Cardiac muscle cell (in vitro differentiated cells and primary cell): ENCODE measurements around the gene FCER1G. TPM values are rescaled to one million over a fixed set of nuclear protein-coding genes. Genes with fewer than 3 reads are reported as not detected.

Experiments
- DNase-seq, 2 donors: peaks; one replicate each; pipeline versions ENCODE4 v3.0.0 to v3.0.0-alpha.2; 2010 to 2017; ENCODE audit warnings: low read depth in 1 of 2, low spot score in 1 of 2
- H3K27ac ChIP-seq: fragments of 200-600 bp; sonication (generic); 2 replicates; pipeline ENCODE4 v1.5.1; 2016
- H3K27me3 ChIP-seq: fragments of 200-600 bp; sonication (generic); 2 replicates; pipeline ENCODE4 v1.6.0; 2016; ENCODE audit warnings: control low read depth
- H3K36me3 ChIP-seq: fragments of 200-600 bp; sonication (generic); 2 replicates; pipeline ENCODE4 v1.5.1; 2016; ENCODE audit warnings: control low read depth
- H3K4me1 ChIP-seq: fragments of 200-600 bp; sonication (generic); 2 replicates; pipeline ENCODE4 v1.8.1; 2017; ENCODE audit warnings: low read depth, mild to moderate bottlenecking, mixed run types
- H3K4me3 ChIP-seq: fragments of 200-600 bp; sonication (generic); 2 replicates; pipeline ENCODE4 v1.5.1; 2016; ENCODE audit warnings: mild to moderate bottlenecking
- H3K9me3 ChIP-seq: fragments of 200-600 bp; sonication (generic); 2 replicates; pipeline ENCODE4 v1.5.1; 2017; ENCODE audit warnings: low read depth, mild to moderate bottlenecking, control low read depth
- polyA plus RNA-seq: library from polyadenylated mRNA; unstranded; fragments of >200 nt; fragmentation: Nextera tagmentation; extraction: Ambion mirVana; gene quantifications from 2 replicates; pipeline ENCODE4 v1.2.1, GENCODE V29; 2016
- total RNA-seq: library from RNA; depleted of rRNA; stranded (reverse); fragments of >200 nt; gene quantifications from 2 replicates; pipeline ENCODE4 v1.2.3, GENCODE V29; 2016
- TF ChIP-seq, protein P1 (sequence below): IDR thresholded peaks from 2 replicates; pipeline ENCODE4 v1.5.1; 2012; ENCODE audit warnings: low read depth, mild to moderate bottlenecking, low read length

Gene FCER1G
- total and polyA plus RNA-seq, 2 experiments from 2014 or later = 0.50 TPM; not detected in 1

DNA sequence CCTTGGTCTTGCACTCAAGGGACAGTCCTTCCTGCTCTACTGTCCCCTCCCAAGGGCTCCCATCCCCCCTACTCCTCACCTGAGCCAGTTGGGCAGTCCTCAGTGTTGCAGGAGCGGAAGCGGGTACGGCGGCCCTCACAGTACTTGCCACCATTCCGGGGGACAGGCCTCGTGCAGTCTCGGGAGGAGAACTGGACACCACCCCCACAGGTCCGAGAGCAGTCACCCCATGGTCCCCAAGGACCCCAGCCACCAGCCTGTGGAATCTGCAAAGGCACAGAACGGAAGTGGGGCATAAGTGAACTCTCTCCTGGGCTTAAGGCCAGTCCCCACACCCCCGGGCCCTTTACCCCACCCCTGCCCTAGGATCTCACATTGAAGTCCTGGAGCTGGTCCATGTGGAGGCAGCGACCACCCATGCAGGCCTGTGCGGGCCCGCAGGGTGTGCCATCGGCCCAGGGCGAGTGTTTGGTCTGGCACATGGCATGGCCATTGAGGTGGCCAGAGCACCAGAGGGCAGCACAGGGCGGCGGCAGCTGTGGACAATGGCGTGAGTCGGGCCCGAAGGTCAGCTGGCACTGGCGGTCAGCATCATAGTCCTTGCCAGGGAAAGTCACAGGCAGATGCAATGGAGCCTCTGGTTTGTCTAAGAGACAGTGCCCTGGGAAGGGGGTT lies 21.4 kb upstream of the FCER1G start:
- Histone ChIP-seq H3K36me3 (no peaks in the 10 kb centered on the region), H3K27me3 (no peaks in the 10 kb centered on the region), H3K4me1 (peaks cover 16% of the 10 kb centered on the region), H3K4me3 (no peak overlapping the region), H3K27ac (no peak overlapping the region), H3K9me3 (no peaks in the 10 kb centered on the region)
- DNase-seq = no peak
- TF ChIP-seq, protein P1, sequence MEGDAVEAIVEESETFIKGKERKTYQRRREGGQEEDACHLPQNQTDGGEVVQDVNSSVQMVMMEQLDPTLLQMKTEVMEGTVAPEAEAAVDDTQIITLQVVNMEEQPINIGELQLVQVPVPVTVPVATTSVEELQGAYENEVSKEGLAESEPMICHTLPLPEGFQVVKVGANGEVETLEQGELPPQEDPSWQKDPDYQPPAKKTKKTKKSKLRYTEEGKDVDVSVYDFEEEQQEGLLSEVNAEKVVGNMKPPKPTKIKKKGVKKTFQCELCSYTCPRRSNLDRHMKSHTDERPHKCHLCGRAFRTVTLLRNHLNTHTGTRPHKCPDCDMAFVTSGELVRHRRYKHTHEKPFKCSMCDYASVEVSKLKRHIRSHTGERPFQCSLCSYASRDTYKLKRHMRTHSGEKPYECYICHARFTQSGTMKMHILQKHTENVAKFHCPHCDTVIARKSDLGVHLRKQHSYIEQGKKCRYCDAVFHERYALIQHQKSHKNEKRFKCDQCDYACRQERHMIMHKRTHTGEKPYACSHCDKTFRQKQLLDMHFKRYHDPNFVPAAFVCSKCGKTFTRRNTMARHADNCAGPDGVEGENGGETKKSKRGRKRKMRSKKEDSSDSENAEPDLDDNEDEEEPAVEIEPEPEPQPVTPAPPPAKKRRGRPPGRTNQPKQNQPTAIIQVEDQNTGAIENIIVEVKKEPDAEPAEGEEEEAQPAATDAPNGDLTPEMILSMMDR = no peak

DNA sequence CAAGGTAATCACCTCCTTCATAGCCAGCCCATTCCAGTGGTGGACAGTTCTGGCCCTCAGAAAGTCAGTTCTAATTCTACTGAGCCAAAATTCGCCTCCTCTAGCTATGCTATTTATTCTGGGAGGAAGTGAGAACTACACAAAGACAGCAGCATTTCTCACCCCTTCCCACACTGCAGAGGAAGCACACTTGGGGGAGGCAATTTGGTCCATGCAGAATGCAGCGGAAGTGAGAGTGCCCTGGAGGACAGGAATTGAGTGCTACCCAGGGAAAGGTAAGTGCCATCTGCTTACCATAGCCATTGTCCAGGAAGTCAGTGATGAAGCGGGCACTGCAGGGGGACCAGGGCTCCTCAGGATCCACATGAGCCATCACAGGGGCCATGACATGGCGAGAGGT lies 19.9 kb upstream of the FCER1G start:
- no peaks in the 10 kb centered on the region for H3K36me3 ChIP-seq
- H3K4me3 ChIP-seq = no peak overlapping the region
- no peak overlapping the region for H3K27ac ChIP-seq
- TF ChIP-seq, protein P1 = no peak
- H3K27me3 ChIP-seq = no peaks in the 10 kb centered on the region
- peaks cover 19% of the 10 kb centered on the region for H3K4me1 ChIP-seq
- no peaks in the 10 kb centered on the region for H3K9me3 ChIP-seq
- DNase-seq = no peak

DNA sequence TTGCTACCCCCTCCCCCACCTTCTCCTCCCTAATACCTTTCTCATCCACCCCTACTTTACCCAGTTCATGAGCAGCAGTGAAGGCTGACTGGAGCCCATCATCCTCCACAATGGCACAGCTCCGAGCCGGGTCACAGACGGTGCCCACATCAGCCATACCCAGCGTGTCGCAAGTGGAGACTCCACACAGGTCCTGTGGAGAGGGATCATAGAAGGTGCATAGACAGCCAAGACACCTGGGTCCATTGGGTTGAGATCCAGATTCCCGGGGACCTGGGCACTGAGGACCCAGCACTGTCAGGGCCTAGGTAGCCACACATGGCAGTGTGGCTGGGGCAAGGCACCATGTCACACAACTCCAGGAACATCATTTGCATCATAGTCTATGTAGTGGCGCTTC lies 19.0 kb upstream of the FCER1G start:
- Histone ChIP-seq H3K9me3 (no peaks in the 10 kb centered on the region), H3K27ac (no peak overlapping the region), H3K4me1 (peaks cover 19% of the 10 kb centered on the region), H3K27me3 (no peaks in the 10 kb centered on the region), H3K36me3 (no peaks in the 10 kb centered on the region), H3K4me3 (no peak overlapping the region)
- DNase-seq = no peak
- TF ChIP-seq, protein P1 = no peak

DNA sequence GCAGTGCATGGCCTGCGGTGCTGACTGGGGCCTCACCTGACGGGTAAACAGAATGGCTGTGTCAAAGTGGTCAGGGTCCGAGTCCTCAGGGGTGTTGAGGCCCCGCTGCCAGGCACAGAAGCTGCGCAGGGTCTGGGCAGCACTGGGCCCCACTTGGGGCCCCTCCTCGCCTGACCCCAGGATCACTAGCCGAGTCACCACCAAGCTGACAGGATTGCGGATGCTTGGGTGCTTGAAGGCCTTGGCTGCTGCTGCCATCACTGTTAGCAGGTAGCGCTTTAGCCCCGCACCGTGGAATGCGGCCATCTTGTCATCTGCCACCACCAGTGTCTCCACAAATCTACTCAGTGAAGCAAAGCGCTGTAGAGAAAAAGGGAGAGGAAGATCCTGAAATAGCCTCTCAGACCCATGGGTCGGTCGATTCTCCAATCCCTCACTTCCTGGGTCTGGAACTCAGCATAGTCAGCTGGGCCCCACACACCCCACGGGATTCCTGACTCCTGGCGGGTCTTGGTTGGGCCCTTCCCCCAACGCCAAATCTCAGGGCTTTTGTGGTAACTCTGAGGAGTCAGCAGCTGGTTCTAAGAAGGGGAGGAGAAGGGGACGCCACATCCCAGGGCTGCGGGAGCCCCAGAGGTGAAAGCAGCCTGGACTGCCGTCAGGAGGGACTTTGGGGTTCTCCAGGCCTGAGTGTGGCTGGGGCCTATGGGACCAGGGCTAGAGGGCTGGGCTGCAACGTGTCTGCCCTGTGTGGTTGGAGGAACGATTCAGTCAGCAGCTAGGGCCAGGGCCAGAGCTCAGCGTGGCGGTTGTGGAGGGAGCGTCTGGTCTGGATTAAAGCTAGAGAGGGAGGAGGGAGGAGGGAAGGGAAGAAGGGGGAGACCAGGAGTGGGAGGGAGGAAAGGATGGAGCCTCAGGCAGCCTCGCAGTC lies 18.3 kb upstream of the FCER1G start:
- Histone ChIP-seq H3K4me3 (no peak overlapping the region), H3K36me3 (no peaks in the 10 kb centered on the region), H3K27me3 (no peaks in the 10 kb centered on the region), H3K9me3 (no peaks in the 10 kb centered on the region), H3K27ac (no peak overlapping the region), H3K4me1 (peaks cover 19% of the 10 kb centered on the region)
- TF ChIP-seq, protein P1 = no peak
- peak in 1 of 2 donors; percentile 91 for DNase-seq

DNA sequence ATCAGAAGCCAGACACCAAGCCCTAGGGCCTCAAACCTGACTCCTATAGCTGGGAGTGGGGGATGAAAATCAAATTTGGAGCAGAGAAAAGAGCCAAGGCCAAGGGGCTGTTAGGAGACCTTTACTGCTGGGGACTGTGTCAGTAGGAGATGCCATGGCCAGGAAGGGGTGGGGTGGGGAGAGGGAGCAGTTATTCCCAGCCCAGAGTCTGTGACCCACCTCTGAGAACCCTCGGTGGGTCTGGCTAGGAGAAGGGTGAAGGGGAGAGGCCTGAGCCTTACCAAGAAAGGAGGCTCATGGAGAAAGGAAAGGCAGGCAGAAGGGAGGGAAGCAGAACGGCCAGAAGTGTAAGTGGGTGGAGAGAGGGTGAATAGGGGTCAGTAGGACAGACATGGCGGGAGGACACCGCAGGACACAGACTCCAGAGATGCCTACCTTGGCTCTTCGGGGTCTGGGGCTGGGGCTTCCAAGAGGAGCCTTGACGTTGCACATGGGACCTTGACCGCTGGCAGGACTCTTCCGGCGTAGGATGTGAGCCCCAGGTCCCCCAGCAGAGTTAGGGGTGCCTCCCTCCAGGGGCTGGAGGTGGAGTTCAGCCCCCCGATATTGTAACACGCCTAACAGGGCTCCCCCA lies 17.4 kb upstream of the FCER1G start:
- H3K27ac ChIP-seq = no peak overlapping the region
- TF ChIP-seq, protein P1 = no peak
- no peaks in the 10 kb centered on the region for H3K27me3 ChIP-seq
- no peaks in the 10 kb centered on the region for H3K36me3 ChIP-seq
- peaks cover 19% of the 10 kb centered on the region for H3K4me1 ChIP-seq
- H3K9me3 ChIP-seq = no peaks in the 10 kb centered on the region
- DNase-seq = no peak
- H3K4me3 ChIP-seq = no peak overlapping the region
